Measurements from ENCODE around the gene RABGEF1.
"Not testable (repeated sequence)": the region's sequence is repeated elsewhere in the genome, so short reads cannot be mapped to it uniquely, and the experiment has no call there.

Gene RABGEF1

GRCh38 chr7:66757939-66758338 is 17.4 kb downstream of the RABGEF1 start:
- H3K79me2 ChIP-seq (ENCODE audit: low read length) = peaks cover 8% of the 10 kb centered on the region; the same call in 1 of the 2 replicates
- H2AFZ ChIP-seq (ENCODE audit: low read depth, low read length) = no peak overlapping the region
- no peak for TF ChIP-seq EZH2phosphoT487 (IDR thresholded peaks at IDR 0.05; ENCODE audit: low read depth)
- no peak for TF ChIP-seq CTCF (IDR thresholded peaks at IDR 0.05; ENCODE audit: low read depth, low read length)
- no peak overlapping the region for H3K4me2 ChIP-seq (ENCODE audit: low read length)
- no peaks in the 10 kb centered on the region for H3K27me3 ChIP-seq (ENCODE audit: low read depth, low read length)
- peaks cover 7% of the 10 kb centered on the region for H3K4me1 ChIP-seq (ENCODE audit: low read length)
- no peaks in the 10 kb centered on the region for H4K20me1 ChIP-seq (ENCODE audit: insufficient read depth, low read length)
- H3K9ac ChIP-seq (ENCODE audit: low read length) = no peak overlapping the region
- H3K36me3 ChIP-seq (replicated peaks; ENCODE audit: low read depth, low read length) = no peaks in the 10 kb centered on the region
- H3K27ac ChIP-seq (ENCODE audit: low read length) = no peak overlapping the region
- H3K4me3 ChIP-seq (ENCODE audit: low read length) = no peak overlapping the region
- H3K9me3 ChIP-seq (ENCODE audit: insufficient read depth, low read length) = no peaks in the 10 kb centered on the region

DNA sequence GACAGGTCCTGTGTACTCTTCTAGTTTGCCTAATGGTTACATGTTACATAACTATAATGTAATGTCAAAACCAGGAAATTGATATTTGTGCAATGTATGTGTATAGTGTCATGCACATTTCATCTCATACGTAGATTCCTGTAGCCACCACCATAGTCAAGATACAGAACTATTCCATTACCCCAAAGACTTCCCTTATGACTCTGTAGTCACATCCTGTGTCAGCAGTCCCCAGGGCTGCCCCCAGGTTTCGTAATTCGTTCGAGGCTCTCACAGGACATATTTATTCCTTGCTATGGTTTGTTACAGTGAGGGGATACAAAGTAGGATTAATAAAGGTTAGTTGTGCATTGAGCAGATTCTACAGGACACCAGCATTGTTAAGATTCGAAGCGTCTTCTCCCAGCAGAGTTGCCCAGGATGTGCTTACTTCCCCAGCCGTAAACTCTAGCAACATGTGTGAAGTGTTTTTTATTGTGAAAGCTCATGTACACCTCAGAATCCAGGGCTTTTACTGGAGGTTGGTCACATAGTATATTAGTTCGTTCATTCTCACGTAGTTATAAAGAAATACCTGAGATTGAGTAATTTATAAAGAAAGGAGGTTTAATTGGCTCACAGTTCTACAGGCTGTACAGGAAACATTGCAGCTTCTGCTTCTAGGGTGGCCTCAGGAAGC is 18.6 kb downstream of the RABGEF1 start:
- Histone ChIP-seq H3K36me3 (replicated peaks; ENCODE audit: low read depth, low read length) (no peaks in the 10 kb centered on the region), H3K9ac (ENCODE audit: low read length) (no peak overlapping the region), H3K27me3 (ENCODE audit: low read depth, low read length) (no peaks in the 10 kb centered on the region), H3K79me2 (ENCODE audit: low read length) (peaks cover 8% of the 10 kb centered on the region; the same call in 1 of the 2 replicates), H4K20me1 (ENCODE audit: insufficient read depth, low read length) (no peaks in the 10 kb centered on the region), H3K4me3 (ENCODE audit: low read length) (no peak overlapping the region), H3K4me2 (ENCODE audit: low read length) (no peak overlapping the region), H3K4me1 (ENCODE audit: low read length) (peaks cover 7% of the 10 kb centered on the region), H2AFZ (ENCODE audit: low read depth, low read length) (no peak overlapping the region), H3K9me3 (ENCODE audit: insufficient read depth, low read length) (no peaks in the 10 kb centered on the region), H3K27ac (ENCODE audit: low read length) (no peak overlapping the region)
- no peak for TF ChIP-seq EZH2phosphoT487 (IDR thresholded peaks at IDR 0.05; ENCODE audit: low read depth)
- no peak for TF ChIP-seq CTCF (IDR thresholded peaks at IDR 0.05; ENCODE audit: low read depth, low read length)

DNA sequence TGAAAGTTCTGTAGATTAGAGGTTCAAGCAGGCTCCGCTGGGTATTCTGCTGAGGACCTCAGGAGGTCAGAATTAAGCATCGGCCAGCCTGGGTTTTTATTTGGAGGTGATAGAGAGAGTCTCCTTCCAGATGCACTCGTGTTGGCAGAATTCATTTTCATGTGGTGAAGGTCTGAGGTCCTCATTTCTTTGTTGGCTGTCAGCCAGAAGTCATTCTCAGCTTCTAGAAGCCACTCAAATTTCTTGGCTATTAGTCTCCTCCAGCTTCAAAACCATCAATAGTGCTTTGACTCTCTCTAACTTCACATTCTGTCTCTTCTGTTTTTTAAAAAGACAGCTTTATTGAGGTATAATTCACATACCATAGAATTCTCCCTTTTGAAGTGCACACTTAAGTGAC is 22.6 kb downstream of the RABGEF1 start:
- not testable (repeated sequence) for H3K4me1 ChIP-seq (ENCODE audit: low read length); H2AFZ ChIP-seq (ENCODE audit: low read depth, low read length); H3K9me3 ChIP-seq (ENCODE audit: insufficient read depth, low read length); H3K4me3 ChIP-seq (ENCODE audit: low read length); H4K20me1 ChIP-seq (ENCODE audit: insufficient read depth, low read length); H3K27me3 ChIP-seq (ENCODE audit: low read depth, low read length); H3K36me3 ChIP-seq (replicated peaks; ENCODE audit: low read depth, low read length); H3K27ac ChIP-seq (ENCODE audit: low read length); H3K9ac ChIP-seq (ENCODE audit: low read length); H3K79me2 ChIP-seq (ENCODE audit: low read length); H3K4me2 ChIP-seq (ENCODE audit: low read length)

- H3K9ac ChIP-seq (ENCODE audit: low read length); H2AFZ ChIP-seq (ENCODE audit: low read depth, low read length); H3K27ac ChIP-seq (ENCODE audit: low read length); H3K27me3 ChIP-seq (ENCODE audit: low read depth, low read length); H3K9me3 ChIP-seq (ENCODE audit: insufficient read depth, low read length); H3K4me1 ChIP-seq (ENCODE audit: low read length); H3K36me3 ChIP-seq (replicated peaks; ENCODE audit: low read depth, low read length); H3K4me3 ChIP-seq (ENCODE audit: low read length); H4K20me1 ChIP-seq (ENCODE audit: insufficient read depth, low read length); H3K79me2 ChIP-seq (ENCODE audit: low read length); H3K4me2 ChIP-seq (ENCODE audit: low read length): not testable (repeated sequence)
Measured at GRCh38 chr7:66763633-66764355, 23.3 kb downstream of the RABGEF1 start.

DNA sequence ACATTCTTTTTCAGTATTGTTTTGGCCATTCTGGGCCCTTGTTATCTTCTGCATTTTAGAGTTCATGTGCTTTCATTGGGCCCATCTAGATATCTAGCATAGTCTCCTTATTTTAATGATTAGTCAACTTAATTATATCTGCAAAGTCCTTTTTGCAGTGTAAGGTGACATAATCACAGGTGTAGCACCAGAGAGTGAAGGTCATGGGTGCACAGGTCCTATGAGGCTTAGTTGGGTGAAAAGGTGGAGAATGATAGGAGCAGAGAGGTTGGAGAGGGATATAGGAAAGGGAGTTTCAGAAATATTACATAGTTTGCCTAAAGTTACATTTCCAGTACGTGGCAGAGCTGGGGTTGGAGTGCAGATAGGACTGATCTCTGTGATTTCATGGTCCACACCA is 24.4 kb downstream of the RABGEF1 start:
- not testable (repeated sequence) for H2AFZ ChIP-seq (ENCODE audit: low read depth, low read length); H3K9ac ChIP-seq (ENCODE audit: low read length); H3K27me3 ChIP-seq (ENCODE audit: low read depth, low read length); H3K36me3 ChIP-seq (replicated peaks; ENCODE audit: low read depth, low read length); H3K79me2 ChIP-seq (ENCODE audit: low read length); H3K27ac ChIP-seq (ENCODE audit: low read length); H3K4me3 ChIP-seq (ENCODE audit: low read length); H3K4me2 ChIP-seq (ENCODE audit: low read length); H3K9me3 ChIP-seq (ENCODE audit: insufficient read depth, low read length); H4K20me1 ChIP-seq (ENCODE audit: insufficient read depth, low read length)
- H3K4me1 ChIP-seq (ENCODE audit: low read length) = peaks cover 13% of the 10 kb centered on the region

DNA sequence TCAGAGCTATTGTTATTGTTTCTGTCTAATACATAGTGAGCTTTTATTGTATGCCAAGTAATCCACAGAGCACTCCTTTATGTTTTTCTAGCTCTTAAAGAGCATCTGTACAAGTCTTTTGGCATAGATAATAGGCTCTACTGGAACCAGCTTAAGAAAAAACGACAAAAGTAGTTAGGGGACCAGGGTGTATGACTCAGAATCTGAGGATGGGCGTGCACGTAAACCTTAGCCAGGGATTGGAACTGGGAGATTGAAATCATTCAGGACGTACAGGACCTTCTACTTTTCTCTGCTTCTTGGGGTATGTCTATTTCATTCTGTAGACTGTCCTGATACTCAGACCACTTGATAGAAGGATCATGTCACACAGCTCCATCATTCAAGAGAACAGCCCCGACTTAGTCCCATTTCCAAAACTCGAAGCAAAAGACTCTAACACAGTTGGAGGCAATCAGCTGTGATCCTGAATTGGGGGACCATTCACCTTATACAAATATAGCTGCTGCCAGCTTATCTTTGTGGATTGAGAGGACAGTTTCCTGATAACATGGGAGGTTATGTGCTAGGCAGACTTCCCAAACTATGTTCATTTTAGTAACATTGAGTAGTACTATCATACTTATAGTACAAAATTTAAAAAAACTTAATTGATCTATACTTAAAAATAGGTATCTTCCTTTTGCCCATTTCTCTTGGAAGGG is 24.9 kb downstream of the RABGEF1 start:
- not testable (repeated sequence) for H3K27me3 ChIP-seq (ENCODE audit: low read depth, low read length); H3K4me3 ChIP-seq (ENCODE audit: low read length); H4K20me1 ChIP-seq (ENCODE audit: insufficient read depth, low read length); H2AFZ ChIP-seq (ENCODE audit: low read depth, low read length); H3K9me3 ChIP-seq (ENCODE audit: insufficient read depth, low read length); H3K36me3 ChIP-seq (replicated peaks; ENCODE audit: low read depth, low read length); H3K79me2 ChIP-seq (ENCODE audit: low read length); H3K9ac ChIP-seq (ENCODE audit: low read length); H3K4me2 ChIP-seq (ENCODE audit: low read length); H3K27ac ChIP-seq (ENCODE audit: low read length)
- H3K4me1 ChIP-seq (ENCODE audit: low read length) = peaks cover 13% of the 10 kb centered on the region
